GM19455 (cell line): ENCODE data around the gene SYNGAP1.
"Not testable (repeated sequence)": the region's sequence is repeated elsewhere in the genome, so short reads cannot be mapped to it uniquely, and the experiment has no call there.

Source experiments
- ATAC-seq: cut with Tn5 transposase; IDR thresholded peaks from one replicate; pipeline ENCODE4 v1.9.1; 2021; ENCODE audit not compliant: unreplicated experiment

The SYNGAP1 gene

DNA sequence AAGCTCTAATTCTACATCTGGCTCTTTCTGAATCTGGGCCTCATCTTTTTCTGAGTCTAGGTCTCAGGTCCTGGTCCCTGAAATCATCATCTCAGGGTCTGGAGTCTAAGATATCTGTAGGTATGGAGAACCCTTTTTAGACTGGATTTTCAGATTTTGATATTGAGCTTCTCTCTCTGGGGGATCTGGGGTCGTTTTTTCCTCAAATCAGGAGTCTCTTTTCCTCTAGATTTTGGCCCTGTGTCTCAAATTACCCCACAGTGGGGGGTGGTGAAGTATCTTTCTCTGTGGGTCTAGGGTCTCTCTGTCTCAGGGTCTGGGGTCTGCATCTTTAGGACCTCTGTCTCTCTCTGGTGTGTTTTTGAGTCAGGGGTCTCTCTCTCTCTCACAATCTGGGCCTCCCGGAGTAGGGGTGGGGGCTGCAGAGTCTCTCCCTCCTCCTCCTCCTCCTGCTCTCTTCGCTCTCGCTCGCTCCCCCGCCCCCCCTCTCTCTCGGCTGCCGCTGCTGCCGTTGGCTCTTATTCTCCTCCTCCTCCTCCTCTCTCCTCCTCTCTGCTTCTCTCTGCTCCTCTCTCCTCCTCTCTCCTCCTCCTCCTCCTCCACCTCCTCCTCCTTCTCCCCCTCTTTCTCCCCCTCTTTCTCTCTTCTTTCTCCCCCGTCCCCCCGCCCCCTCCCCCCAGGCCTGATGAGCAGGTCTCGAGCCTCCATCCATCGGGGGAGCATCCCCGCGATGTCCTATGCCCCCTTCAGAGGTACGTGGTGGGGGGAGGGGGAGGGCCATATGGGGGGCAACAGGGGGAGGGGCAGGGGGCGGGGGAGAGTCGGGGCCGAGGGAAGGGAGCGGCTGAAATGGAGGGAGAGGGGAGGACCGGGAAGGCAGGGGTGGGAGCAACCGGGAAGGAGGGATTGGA lies at the start of gene SYNGAP1:
SYNGAP1 (plus strand) TSS at position 486 of the 911 bp plus-strand sequence; CDS start at position 686, 200 bp downstream.
- no peak for ATAC-seq

GRCh38 chr6:33371901-33372300 lies 48.0 kb upstream of the SYNGAP1 start:
- ATAC-seq, result not testable (repeated sequence)

- ATAC-seq, result no peak
These were observed 47.2 kb upstream of the SYNGAP1 start for GRCh38 chr6:33372526-33373123.

DNA sequence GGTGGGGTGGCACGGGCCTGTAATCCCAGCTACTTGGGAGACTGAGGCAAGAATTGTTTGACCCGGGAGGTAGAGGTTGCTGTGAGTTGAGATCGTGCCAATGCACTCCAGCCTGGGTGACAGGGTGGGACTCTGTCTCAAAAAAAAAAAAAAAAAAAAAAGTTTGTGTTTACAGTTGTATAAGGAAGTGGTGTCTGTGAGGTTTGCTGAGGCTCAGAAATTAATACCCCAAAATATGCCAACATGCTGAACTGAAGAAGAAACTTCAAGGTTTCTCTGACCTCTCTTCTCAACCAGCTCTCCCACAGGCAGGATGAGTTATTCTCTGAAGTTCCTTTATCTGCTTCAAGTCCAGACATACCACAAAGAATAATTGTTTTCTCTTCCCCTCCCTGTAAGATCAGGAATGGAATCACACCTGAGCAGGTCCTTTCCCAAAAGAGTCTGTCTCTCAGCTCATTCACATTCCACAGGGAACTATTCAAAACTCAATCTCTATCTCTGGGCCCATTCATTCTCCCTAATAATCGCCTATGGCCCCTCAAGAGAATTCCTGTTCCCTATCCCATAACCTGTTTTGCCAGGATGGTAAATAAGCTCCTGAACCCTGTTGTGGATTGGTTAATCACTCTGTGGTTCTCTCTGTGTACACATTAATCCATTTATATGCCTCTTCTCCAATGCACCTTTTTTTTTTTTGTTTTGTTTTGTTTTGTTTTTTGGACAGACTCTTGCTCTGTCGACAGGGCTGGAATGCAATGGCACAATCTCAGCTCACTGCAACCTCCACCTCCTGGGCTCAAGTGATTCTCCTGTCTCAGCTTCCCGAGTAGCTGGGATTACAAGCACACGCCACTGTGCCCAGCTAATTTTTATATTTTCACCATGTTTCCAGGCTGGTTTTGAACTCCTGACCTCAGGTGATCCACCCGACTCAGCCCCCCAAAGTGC lies 45.6 kb upstream of the SYNGAP1 start:
- no peak for ATAC-seq

- ATAC-seq, result no peak
These were observed 44.7 kb upstream of the SYNGAP1 start for GRCh38 chr6:33375143-33375671.

DNA sequence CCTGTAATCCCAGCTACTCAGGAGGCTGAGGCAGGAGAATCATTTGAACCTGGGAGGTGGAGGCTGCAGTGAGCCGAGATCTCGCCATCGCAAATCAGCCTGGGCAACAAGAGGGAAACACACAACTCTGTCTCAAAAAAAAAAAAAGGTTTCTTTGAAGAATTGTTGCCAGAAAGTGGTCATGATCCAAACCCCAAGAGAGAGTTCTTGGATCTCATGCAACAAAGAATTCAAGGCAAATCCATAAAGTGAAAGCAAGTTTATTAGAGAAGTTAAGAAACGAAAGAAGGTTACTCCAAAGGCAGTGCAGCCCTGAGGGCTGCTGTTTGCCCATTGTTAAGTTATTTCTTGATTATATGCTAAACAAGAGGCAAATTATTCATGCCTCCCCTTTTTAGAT lies 42.7 kb upstream of the SYNGAP1 start:
- ATAC-seq, result no peak

GRCh38 chr6:33379184-33379583 lies 40.7 kb upstream of the SYNGAP1 start:
- not testable (repeated sequence) for ATAC-seq

GRCh38 chr6:33380272-33380981 lies 39.4 kb upstream of the SYNGAP1 start:
- ATAC-seq, result no peak

GRCh38 chr6:33383427-33384185 lies 36.3 kb upstream of the SYNGAP1 start:
- ATAC-seq, result no peak

DNA sequence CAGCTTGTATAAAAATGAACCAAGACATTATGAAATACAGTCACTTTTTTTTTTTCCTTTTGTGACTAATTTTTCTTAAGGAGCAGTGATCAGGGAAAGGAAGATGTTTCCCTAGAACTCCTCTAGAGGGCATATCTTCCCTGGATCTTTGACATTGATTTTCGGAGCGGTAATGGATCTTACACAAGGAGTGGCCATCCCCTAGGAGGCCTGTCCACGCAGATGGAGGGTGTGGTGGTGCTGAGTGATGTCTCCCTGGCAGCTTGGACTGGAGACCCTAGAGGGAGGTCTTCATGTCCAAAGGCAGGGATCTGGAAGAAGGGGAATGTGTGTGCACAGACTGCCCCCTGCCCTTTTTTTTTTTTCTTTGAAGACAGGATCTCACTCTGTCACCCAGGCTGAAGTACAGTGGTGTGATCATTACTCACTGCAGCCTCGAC lies 35.3 kb upstream of the SYNGAP1 start:
- no peak for ATAC-seq

DNA sequence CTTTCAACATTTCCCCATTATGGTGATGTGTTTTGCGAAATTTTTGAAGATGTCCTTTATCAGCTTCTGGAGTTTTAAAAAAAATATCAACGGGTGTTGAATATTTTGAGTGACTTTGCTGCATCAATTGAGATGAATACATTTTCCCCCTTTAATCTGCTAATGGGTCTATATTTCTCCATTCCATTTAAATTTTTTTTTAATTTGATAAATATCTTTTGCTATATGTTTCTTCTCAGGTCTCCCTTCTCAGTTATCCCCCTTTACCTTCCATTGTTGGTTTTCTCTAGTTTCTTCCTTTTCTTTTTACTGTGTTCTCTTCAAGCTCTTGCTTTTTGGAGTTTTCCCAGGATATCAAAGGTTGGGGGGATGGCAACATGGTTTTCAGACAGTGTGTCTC lies 29.7 kb upstream of the SYNGAP1 start:
- ATAC-seq, result no peak

DNA sequence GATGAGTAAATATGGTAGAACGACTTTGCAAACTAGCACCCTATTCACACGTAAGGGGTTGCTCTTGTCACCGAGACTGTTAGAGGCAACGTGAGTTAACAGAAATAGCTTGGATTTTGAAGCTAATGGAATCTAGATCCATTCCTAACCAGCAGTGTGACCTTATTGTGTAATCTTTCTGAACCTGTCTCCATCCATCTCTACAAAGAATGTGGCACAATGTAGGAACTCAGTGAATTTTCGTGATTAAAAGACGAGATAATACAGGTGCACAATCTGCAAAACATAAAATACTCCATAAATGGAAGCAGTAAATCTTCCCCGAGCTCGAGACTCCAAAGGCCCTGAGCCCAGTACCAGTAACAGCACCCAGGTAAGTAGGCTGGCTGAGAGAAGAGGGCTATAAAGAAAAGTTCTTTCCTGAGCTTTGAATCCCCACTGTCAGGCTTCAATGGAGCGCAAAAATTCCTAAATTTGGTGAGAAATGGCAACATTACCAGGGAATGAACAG lies 29.0 kb upstream of the SYNGAP1 start:
- no peak for ATAC-seq

GRCh38 chr6:33391278-33391921 lies 28.5 kb upstream of the SYNGAP1 start, which contains the start of gene KIFC1:
KIFC1 (plus strand) TSS chr6:33391823; CDS start chr6:33391986, 163 bp downstream.
- peak; percentile 89 for ATAC-seq

- ATAC-seq, result peak; percentile 20
These were observed 27.8 kb upstream of the SYNGAP1 start for GRCh38 chr6:33391922-33392594.

DNA sequence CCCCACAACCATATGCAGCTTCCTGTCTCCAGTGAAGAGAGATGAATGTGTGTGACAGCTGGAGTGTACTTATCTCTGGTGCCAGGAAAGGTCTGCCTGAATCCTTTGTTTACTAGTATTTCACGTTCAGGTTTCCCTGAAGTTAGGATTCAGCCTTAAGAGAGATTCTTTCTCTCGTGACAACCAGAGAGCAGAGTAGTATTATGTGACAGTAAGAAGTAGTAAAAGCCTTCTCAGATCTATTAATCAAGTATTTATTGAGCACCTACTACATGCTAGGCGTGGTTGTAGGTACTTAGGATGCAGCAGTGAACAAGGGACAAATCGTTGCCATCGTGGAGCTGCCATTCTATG lies 27.3 kb upstream of the SYNGAP1 start:
- no peak for ATAC-seq

DNA sequence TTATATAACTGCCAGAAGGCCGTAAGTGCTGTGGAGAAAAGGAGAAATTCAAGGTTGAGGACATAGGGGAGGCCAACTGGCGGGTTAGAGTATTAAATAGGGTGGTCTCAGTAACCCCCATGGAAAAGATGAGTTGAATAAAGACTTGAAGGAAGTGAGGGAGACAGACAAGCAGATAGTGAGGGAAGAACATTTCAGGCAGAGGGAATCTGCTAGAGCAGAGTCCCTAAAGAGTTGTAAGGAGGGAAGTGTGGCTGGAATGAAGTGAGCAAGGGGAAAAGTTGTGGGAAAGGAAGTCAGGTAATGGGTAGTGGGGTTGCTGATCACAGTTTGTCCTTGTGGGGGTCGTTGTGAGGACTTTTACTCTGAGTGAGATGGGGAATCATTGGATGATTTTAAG lies 26.9 kb upstream of the SYNGAP1 start:
- no peak for ATAC-seq

DNA sequence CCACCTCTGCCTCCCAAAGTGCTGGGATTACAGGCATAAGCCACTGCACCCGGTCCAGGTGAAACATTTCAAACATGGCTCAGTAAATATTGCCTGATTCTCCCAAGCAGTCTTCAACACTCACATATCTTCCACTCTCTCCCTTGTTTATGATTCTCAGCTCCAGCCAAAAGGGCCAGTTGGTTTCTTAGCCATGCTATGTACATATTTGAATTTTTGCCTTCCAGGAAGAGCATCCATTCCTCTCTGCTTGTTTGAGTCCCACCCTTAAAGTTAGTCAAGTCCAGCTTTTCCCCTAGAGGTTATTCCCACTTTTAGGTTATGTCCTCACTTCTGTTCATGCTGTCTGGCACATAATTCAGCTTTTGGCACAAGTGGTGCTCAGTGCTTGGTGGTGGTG lies 22.3 kb upstream of the SYNGAP1 start:
- ATAC-seq, result no peak

DNA sequence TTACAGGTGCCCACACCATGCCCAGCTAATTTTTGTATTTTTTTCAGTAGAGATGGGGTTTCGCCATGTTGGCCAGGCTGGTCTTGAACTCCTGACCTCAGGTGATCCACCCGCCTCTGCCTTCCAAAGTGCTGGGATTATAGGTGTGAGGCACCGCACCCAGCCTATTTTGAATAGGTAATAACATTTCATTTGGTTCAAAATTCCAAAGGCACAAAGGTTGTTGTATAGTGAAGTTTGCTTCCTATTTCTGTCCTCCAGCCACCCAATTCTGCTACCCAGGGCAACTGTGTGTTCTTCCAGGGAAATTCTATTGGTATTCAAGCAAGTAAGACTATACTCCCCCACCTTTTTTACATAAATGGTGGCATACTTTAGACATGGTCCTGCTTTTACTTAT lies 21.3 kb upstream of the SYNGAP1 start:
- ATAC-seq, result not testable (repeated sequence)
